NCI-H1436 (cell line): ENCODE data around the gene PRKG1.

ENCODE experiments used
- DNase-seq: peaks from one replicate; lab custom pipeline; 2025; lab: John Stamatoyannopoulos, UW

The PRKG1 gene

GRCh38 chr10:51076299-51076841, 2.1 kb downstream of the PRKG1 start:
- DNase-seq, result no peak

GRCh38 chr10:51077074-51077473, 2.8 kb downstream of the PRKG1 start:
- DNase-seq, result no peak

- no peak for DNase-seq
Measured at GRCh38 chr10:51077507-51077906, 3.2 kb downstream of the PRKG1 start.

- DNase-seq, result no peak
Measured at GRCh38 chr10:51079331-51079730, 5.0 kb downstream of the PRKG1 start.

- no peak for DNase-seq
Measured at GRCh38 chr10:51079766-51080165, 5.5 kb downstream of the PRKG1 start.

GRCh38 chr10:51080311-51081006, 6.2 kb downstream of the PRKG1 start:
- no peak for DNase-seq

- no peak for DNase-seq
Measured at GRCh38 chr10:51082857-51083256, 8.6 kb downstream of the PRKG1 start.

GRCh38 chr10:51083356-51083853, 9.1 kb downstream of the PRKG1 start:
- DNase-seq, result no peak

GRCh38 chr10:51085204-51085603, 10.9 kb downstream of the PRKG1 start:
- no peak for DNase-seq

- DNase-seq, result no peak
Measured at GRCh38 chr10:51086710-51087109, 12.4 kb downstream of the PRKG1 start.

- no peak for DNase-seq
Measured at GRCh38 chr10:51087114-51087513, 12.8 kb downstream of the PRKG1 start.

- DNase-seq, result no peak
Measured at GRCh38 chr10:51090190-51090589, 15.9 kb downstream of the PRKG1 start.

- no peak for DNase-seq
Measured at GRCh38 chr10:51092402-51092801, 18.1 kb downstream of the PRKG1 start.

- no peak for DNase-seq
Measured at GRCh38 chr10:51095444-51095843, 21.2 kb downstream of the PRKG1 start.

GRCh38 chr10:51097546-51097945, 23.3 kb downstream of the PRKG1 start:
- no peak for DNase-seq

GRCh38 chr10:51100221-51100620, 25.9 kb downstream of the PRKG1 start:
- no peak for DNase-seq

GRCh38 chr10:51103554-51104217, 29.4 kb downstream of the PRKG1 start:
- no peak for DNase-seq

GRCh38 chr10:51106311-51106945, 32.1 kb downstream of the PRKG1 start:
- no peak for DNase-seq

GRCh38 chr10:51108406-51108805, 34.1 kb downstream of the PRKG1 start:
- no peak for DNase-seq

- no peak for DNase-seq
Measured at GRCh38 chr10:51109801-51110533, 35.7 kb downstream of the PRKG1 start.

- DNase-seq, result no peak
Measured at GRCh38 chr10:51112013-51112412, 37.7 kb downstream of the PRKG1 start.

- DNase-seq, result no peak
Measured at GRCh38 chr10:51113007-51113406, 38.7 kb downstream of the PRKG1 start.
